Fibroblast of pulmonary artery (primary cell): Measurements from ENCODE around the gene CTAGE8.
"Not testable (repeated sequence)": the region's sequence is repeated elsewhere in the genome, so short reads cannot be mapped to it uniquely, and the experiment has no call there.

ENCODE experiments used
- DNase-seq: peaks from one replicate; pipeline ENCODE4 v3.0.0-alpha.2; 2010; ENCODE audit warnings: low read depth
- H3K4me3 ChIP-seq: replicated peaks from 2 replicates; pipeline ENCODE4 v1.5.1; 2011; ENCODE audit warnings: low read depth, mild to moderate bottlenecking, control low read depth, low read length, moderate library complexity
- TF ChIP-seq, protein P1 (sequence below): IDR thresholded peaks from 2 replicates; pipeline ENCODE4 v1.5.1; 2011; ENCODE audit warnings: mild to moderate bottlenecking, control low read depth, low read length, inconsistent platforms; ENCODE audit errors: missing control alignments

The CTAGE8 gene

DNA sequence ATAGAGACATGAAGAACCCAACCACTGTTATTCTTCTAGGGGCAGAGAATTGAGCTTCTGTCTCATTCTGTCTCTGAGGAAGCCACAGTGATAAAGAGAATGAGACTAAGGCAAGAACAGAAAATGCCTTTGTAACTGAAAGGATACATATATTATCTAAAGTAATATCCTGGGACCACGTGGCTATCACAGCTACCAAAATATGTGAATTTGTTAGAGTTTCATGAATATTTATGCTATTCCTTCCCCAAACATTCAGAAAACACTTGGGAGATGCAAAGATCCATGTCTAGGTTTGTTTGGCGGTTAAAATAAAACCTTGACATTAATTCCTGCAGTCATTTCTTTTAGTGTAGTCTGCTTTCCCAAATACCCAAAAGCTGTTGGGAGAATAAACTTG lies 7.0 kb downstream of the CTAGE8 start:
- H3K4me3 ChIP-seq, DNase-seq: not testable (repeated sequence)

DNA sequence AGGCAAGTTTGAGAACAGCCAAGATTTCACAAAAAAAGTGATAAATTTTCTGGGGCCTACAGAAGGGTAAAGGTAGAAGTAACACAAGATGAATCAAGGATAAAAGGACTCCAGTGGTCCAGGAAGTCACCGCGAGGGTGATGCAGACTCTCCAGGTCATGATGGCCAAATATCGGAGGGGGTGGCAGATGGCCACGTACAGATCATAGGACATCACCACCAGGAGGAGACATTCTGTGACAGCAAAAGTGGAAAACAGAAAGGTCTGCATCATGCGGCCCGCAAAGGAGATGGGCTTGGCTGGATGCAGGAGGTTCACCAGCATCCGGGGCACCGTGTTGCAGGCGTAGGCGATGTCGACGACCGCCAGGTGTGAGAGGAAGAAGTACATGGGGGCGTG lies 10.0 kb downstream of the CTAGE8 start:
- H3K4me3 ChIP-seq, DNase-seq: not testable (repeated sequence)

DNA sequence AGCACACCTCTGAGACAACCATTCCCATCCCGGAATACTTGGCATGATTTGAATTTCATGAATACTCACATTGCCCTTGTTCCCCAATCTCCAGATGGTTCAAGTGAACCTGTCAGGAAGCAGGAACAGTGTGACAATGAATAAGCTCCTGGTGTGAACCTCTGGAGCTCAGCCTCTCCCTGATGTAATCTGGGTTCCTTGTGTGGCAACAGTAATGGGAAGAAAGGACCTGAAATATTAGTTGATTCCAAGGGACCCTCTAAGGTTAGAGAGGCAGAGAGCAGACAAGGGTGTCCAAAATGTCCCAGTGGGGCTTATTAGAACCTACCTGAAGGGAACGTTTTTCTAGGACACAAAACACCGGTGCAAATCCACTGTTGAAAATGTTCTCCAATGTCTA lies 13.0 kb downstream of the CTAGE8 start:
- DNase-seq, result peak; percentile 77
- no peak overlapping the region for H3K4me3 ChIP-seq
- TF ChIP-seq, protein P1, sequence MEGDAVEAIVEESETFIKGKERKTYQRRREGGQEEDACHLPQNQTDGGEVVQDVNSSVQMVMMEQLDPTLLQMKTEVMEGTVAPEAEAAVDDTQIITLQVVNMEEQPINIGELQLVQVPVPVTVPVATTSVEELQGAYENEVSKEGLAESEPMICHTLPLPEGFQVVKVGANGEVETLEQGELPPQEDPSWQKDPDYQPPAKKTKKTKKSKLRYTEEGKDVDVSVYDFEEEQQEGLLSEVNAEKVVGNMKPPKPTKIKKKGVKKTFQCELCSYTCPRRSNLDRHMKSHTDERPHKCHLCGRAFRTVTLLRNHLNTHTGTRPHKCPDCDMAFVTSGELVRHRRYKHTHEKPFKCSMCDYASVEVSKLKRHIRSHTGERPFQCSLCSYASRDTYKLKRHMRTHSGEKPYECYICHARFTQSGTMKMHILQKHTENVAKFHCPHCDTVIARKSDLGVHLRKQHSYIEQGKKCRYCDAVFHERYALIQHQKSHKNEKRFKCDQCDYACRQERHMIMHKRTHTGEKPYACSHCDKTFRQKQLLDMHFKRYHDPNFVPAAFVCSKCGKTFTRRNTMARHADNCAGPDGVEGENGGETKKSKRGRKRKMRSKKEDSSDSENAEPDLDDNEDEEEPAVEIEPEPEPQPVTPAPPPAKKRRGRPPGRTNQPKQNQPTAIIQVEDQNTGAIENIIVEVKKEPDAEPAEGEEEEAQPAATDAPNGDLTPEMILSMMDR, result no peak

DNA sequence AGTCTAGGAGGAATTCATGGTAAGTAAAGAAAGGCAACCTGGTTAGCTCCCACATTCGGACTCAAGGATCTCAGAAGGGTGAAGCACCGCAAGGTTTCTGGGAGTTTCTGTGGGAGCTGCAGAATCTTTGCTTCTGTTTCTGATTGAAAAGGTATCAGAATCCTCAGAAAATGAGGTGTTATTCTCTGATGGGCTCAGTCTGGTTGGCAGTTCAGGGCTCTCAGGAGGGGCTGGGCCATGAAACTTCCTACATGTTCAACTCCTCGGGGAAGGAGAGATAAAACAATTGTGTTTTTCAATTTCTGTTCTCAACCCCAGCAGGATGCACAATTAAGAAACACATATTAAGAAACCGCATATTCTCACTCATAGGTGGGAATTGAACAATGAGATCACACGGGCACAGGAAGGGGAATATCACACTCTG lies 13.6 kb downstream of the CTAGE8 start:
- TF ChIP-seq, protein P1, result no peak
- peak; percentile 2 for DNase-seq
- no peak overlapping the region for H3K4me3 ChIP-seq

DNA sequence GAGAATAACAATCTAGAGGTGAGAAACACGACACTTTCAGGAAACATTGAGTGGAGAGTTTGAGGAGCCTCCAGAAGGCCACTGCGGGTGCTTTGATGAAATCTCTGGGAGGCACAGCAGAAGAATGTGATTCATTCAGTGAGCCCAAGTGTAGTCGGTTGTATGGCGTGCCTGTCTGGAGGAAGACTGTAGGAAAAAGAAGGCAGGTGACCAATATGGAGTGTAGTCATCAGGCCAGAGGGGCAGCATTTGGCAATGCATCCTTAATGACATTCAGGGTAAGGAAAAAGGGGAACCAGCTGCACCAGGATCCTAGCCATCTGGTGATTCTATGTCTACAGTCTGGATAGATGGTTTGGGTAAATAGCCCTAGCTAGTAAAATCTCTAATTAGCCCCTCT lies 16.8 kb downstream of the CTAGE8 start:
- H3K4me3 ChIP-seq, DNase-seq: not testable (repeated sequence)

DNA sequence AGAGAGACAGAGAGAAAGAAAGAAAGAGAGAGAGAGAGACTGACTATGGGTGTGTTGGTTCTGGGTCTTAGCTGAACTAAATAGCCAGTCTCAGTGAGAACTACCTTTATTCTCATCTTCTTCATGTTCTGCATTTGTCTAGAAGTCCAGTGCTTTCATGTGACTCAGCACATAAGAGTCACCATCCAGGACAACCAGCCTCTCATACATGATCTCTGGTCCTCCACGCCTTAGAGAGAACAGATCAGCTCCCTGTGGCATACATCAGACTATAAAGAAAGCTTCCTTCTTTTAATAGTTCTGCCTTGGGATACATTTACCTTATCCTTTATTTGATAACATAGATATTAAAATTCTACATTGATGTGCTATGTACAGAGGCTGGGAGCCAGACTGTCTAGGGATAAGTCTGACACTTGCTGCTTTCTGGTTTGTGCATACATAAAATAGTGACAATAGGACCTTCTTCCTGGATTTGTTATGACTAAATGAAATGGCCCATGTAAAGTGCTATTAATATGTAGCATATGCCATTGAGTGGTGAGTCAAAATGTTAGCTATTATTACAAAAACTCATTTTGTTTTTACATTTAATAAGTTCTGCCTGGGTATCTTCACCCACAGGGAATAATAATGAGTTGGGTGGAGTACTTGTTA lies 21.3 kb downstream of the CTAGE8 start:
- not testable (repeated sequence) for H3K4me3 ChIP-seq, DNase-seq

DNA sequence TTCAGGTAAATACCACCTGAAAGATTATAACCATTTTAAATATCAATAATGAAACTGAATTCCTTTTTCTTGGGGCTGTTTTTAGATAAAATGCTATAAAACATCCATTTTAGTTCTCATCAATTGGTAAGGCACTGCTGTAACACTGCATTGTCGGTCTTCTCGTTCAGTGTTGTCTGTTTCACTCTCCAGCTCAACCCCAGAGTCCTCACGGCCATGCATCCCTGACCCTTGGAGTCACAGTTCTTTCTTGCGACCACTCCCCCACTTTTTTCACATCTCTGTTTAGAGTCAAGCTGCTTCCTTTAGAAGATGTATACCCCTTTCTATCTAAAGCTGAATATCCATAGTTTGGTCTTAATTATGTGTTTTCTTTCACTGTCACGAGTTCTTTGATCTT lies 22.1 kb downstream of the CTAGE8 start:
- not testable (repeated sequence) for H3K4me3 ChIP-seq, DNase-seq

DNA sequence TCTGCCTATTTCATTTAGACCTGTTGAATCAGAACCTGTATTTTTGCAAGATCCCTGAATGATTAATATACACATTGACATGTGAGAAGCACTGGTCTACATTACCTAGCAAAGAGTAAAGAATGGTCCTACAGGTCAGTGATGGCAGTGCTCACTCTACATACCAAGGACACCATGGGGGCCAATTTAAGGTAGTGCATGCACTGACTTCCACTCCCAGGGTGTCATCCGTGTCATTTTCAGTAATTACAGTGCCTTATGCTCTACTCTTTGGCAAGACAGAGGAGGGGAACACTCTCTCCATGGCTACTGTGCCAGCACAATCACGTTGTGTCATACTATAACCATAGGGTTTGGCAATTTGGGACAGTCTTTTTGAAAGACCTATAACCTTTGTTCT lies 23.7 kb downstream of the CTAGE8 start:
- not testable (repeated sequence) for DNase-seq, H3K4me3 ChIP-seq

DNA sequence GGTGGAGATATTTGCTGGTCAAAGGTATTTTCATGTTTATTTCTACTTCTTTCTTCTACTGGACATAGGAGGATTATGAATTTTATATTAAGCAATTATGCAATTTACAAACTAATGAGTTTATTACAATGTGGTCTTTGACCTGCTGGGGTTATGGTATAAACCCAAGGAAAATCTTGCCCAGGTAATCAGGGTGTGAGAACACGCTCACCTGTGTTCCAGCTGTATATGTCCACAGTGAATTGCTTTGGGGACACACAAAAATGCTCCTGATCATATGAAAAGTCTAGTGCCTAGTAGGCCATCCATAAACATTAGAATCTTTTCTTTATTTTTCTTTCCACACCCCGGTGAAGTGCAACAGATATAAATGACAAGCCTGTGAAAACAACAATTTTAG lies 29.7 kb downstream of the CTAGE8 start, which contains the start of gene OR2A42:
OR2A42 (minus strand) TSS at position 241 of the 400 bp plus-strand sequence. CDS start 6,762 bp downstream, outside the sequence.
- DNase-seq, H3K4me3 ChIP-seq: not testable (repeated sequence)

DNA sequence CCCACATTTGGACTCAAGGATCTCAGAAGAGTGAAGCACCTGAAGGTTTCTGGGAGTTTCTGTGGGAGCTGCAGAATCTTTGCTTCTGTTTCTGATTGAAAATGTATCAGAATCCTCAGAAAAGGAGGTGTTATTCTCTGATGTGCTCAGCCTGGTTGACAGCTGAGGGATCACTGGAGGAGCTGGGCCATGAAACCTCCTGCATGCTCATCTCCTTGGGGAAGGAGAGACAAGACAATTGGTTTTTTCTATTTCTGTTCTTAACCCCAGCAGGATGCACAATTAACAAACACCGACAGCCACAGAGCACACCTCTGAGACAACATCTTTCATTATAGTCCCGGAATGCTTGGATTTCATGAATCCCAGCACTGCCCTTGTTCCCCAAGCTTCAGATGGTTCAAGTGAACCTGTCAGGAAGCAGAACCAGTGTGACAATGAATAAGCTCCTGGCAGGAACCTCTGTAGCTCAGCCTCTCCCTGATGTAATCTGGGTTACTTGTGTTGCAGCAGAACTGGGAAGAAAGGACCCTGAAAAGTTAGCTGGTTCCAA lies 30.5 kb downstream of the CTAGE8 start:
- DNase-seq, H3K4me3 ChIP-seq: not testable (repeated sequence)

DNA sequence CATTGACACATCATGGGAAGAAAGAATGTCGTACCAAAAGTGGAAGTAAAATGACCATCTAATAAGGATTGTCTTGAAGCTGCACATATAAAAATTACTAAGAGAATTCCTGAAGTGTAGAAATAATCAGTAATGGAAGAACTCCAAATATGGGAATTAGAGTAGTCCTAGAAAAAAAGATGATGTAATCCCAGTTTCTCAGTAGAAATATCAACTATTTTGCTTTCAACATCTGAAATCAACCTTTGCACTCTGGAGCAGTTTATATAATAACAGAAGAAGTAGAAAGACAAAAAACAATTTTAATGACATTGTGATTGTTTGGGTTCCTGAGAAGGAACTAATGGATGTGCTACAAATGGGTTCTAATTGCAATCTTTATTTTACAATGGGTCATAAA lies 36.0 kb downstream of the CTAGE8 start:
- not testable (repeated sequence) for DNase-seq, H3K4me3 ChIP-seq

DNA sequence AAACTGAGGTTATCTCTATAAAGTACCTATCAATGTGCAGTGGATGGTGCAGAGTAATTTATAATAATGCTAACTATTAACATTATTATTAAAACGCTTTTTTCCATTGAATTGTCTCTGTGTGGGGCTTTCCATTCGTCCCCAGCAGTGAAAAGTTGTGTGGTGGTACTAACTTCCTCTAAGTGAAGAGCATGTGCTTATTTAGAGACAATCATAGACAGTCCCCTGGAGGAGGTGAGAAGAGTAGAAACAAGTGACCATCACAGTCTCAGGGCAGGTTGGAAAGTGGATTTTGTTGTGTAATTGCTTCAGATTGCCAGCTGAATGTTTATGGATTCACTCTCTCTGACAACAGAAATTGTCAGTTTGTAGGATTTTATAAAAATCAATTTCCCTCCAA lies 38.1 kb downstream of the CTAGE8 start:
- H3K4me3 ChIP-seq, DNase-seq: not testable (repeated sequence)

DNA sequence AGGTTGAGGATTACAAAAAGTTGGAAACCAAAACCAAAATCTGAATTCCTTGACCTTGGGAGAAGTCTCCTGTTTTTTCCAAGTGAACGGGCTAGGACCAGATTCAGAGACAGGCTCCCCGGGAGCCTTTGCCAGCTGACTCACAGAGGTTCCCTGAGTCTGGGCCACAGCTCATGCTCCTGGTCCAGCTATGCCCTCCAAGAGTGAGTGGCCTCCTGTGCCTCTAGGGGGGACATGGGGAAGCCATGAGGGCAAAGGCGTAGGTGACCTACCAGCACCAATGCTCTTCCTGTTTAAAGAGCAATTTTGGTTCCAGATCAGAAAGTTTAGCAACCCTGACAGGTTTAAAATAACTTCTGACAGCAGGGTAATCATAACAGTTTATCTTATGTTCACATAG lies 40.3 kb downstream of the CTAGE8 start:
- not testable (repeated sequence) for DNase-seq

DNA sequence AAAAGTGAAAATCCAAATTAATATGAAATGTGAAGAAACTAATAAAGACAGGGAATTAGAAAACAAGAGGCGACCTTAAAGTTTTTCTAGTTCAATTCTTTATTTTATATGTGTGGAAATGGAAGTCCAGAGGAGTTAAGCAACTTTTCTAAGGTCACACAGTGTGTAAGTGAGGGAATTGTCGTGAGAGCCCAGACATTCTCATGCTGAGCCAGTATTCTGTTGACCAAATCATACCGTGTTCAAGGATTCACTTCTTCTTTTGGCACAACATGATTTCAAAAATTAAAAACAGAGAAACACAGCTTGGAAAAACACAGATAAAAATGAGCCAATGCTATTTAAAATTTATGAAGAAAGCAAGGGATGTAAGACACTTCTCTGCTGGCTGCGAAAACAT lies 42.2 kb downstream of the CTAGE8 start:
- not testable (repeated sequence) for H3K4me3 ChIP-seq, DNase-seq

More for the DNA sequence above, 40.3 kb downstream of the CTAGE8 start:
- H3K4me3 ChIP-seq, result not testable (repeated sequence)

DNA sequence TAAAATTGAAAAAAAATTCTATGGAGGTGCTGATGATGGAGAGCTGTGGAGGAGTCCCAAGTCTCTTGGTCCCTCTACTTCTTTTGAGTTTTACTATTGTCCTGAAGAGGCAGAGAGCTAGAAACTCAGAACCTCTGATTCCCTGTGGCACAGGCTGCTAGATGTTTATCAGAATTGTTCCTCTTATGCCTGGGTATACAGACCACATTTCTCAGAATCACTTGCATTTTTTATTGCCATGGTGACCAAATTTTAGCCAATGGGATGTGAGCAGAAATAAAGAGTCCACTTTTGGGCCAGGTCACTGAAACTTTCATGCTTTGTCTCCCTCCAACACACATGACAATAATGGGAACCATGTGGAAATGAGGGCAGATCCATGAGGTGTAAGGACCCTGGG lies 45.4 kb downstream of the CTAGE8 start:
- not testable (repeated sequence) for H3K4me3 ChIP-seq, DNase-seq

DNA sequence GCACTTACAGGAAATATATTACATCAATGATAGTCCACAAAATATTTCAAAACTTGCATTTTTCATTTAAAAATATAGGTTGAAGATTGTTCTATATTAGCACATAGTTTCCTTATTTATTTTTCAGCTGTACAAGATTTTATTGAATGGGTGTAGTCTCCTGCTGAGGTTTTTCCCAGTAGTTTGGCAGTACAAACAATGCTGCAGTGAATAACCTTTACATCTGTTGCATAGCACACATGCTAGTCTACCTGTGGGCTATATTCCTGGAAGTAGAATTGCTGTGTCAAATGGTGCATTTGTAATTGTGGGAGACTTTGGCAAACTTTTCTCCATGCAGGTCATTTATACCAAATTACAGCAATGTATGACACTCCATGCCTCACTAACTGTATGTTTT lies 48.6 kb downstream of the CTAGE8 start:
- not testable (repeated sequence) for H3K4me3 ChIP-seq, DNase-seq

DNA sequence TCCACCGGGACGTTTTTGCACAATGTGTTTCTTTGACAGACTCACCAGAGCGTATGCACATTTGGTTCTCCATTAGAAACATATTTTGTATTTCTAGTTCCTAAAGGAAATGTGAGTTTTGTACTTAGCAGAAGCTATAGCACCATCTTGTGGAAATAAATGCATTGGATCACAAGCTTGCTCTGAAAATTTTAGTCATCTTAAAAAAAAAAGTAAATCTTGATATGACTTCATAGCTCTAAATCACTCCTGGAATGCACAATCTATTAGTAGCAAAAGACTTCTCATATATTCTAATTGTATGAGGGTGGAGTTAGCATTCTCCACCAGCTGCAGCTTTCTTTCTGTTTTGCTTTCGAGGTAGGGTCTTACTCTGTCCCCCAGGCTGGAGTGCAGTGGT lies 49.9 kb downstream of the CTAGE8 start:
- not testable (repeated sequence) for H3K4me3 ChIP-seq, DNase-seq
